Amygdala (tissue), 56 donors: ENCODE results near the gene TRIO.

ENCODE experiments used
- DNase-seq, 56 donors: peaks; one replicate each; lab custom pipeline; 2025; lab: John Stamatoyannopoulos, UW

Gene TRIO

GRCh38 chr5:14506661-14507060 lies 363.5 kb downstream of the TRIO start:
- DNase-seq = no peak

DNA sequence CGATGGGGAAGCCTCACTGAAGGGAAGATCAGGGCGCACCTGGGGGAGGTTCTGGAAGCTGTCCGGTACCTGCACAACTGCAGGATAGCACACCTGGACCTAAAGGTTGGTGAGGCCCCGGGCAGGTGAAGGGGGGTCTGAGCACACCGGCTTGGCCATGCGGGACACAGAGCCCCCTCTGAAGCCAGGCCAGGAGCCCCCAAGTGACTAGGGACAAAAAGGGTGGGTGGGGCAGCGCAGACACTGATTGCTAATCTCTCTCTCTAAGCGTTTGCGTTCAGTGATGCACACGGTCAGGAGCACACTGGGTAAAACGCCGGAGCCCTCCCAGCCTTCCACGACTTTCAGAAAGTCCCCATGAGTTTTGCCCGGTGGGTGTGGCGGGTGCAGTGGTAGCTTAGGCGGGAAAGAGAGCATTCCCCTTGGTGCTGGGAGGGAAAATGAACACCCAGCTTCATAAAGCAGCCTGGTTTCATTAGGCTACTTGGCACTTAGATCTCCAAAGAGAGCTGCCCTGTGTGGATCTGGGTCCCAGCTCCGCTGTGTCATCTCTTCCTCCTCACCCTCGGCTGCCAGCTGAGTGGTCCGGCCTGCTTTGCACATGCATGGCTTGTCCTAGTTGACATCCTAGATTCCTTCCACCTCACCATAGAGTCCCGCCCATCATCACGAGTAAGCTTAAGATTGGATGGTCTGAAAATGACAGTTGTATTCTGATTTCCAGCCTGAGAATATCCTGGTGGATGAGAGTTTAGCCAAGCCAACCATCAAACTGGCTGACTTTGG lies 364.2 kb downstream of the TRIO start:
- no peak for DNase-seq

DNA sequence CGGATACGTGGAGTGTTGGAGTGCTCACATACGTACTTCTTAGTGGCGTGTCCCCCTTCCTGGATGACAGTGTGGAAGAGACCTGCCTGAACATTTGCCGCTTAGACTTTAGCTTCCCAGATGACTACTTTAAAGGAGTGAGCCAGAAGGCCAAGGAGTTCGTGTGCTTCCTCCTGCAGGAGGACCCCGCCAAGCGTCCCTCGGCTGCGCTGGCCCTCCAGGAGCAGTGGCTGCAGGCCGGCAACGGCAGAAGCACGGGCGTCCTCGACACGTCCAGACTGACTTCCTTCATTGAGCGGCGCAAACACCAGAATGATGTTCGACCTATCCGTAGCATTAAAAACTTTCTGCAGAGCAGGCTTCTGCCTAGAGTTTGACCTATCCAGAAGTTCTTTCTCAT lies 364.9 kb downstream of the TRIO start:
- DNase-seq = no peak

GRCh38 chr5:14509556-14509955 lies 366.4 kb downstream of the TRIO start:
- DNase-seq = no peak

DNA sequence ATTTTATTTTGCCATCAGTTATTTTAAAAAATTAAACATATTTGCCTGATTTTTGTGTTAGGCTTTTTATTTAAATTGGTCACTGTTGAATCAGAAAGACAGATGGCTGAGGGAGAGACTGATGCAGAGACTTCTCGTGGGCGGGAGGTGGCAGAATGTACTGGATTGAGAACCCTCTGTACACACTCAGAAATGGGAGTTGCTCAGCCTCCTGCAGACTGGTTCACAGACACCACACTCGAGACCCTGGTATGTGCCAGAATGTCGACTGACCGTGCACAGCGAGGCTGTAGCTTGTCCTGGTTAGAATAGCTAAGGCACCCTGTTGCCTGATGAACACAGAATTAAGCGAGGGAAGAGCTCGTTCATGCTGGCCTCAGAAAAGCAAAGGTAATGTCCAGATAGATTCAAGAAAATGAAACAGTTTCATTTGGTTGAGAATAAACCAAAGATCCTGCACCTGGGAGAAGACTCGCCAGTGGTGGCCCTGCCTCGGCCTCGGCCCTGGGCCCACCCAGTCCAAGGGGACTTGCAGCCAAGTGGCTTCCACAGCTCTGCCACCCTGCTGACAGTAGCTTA lies 367.1 kb downstream of the TRIO start:
- peak in 8 of 56 donors; percentile 12 to 48 (median 26) for DNase-seq

DNA sequence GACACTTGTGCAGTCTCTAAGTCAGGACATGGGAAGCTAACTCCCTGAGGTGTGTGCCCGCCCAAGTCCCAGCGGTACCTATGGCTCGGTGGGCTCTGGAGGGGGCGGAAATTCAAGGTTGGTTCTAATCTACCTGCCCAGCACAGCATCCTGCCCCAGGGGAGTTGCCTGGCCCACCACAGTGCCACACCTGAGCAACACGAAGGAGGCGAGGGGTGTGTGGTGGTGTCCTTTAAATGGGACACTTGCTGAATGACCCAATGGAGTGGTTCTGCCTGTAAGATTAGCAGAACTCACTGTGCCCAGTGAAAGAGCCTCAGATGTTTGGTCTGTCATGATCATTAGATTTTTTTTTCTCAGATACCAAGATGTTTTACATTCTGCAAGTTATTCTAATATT lies 367.7 kb downstream of the TRIO start:
- DNase-seq = no peak

GRCh38 chr5:14512574-14512973 lies 369.4 kb downstream of the TRIO start:
- DNase-seq = no peak

DNA sequence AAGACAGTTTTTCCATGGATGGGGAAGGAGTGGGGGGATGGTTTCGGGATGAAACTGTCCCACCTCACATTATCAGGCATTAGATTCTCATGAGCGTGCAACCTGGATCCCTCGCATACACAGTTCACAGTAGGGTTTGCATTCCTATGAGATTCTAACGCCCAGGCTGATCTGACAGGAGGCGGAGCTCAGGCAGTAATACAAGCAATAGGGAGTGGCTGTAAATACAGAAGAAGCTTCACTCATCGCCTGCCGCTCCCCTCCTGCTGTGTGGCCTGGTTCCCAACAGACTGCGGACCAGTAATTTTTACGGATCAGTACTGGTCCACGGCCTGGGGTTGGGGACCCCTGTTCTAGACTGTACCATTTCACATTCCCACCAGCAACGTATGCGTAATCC lies 370.1 kb downstream of the TRIO start:
- no peak for DNase-seq

GRCh38 chr5:14516901-14517300 lies 373.8 kb downstream of the TRIO start:
- no peak for DNase-seq

DNA sequence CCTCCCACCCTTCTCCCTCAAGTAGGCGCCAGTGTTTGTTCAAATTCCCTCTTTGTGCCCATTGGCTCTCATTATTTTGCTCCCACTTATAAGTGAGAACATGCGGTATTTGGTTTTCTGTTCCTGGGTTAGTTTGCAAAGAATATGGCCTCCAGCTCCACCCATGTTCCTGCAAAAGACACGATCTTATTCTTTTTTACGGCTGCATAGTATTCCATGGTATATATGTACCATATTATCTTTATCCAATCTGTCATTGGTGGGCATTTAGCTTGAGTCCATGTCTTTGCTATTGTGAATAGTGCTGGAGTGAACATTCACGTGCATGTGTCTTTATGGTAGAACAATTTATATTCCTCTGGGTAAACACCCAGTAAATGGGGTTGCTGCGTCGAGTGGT lies 375.5 kb downstream of the TRIO start:
- DNase-seq = no peak

GRCh38 chr5:14521748-14522147 lies 378.6 kb downstream of the TRIO start:
- DNase-seq = peak in 2 of 56 donors; percentile 30 to 31

GRCh38 chr5:14522721-14523120 lies 379.6 kb downstream of the TRIO start:
- no peak for DNase-seq

DNA sequence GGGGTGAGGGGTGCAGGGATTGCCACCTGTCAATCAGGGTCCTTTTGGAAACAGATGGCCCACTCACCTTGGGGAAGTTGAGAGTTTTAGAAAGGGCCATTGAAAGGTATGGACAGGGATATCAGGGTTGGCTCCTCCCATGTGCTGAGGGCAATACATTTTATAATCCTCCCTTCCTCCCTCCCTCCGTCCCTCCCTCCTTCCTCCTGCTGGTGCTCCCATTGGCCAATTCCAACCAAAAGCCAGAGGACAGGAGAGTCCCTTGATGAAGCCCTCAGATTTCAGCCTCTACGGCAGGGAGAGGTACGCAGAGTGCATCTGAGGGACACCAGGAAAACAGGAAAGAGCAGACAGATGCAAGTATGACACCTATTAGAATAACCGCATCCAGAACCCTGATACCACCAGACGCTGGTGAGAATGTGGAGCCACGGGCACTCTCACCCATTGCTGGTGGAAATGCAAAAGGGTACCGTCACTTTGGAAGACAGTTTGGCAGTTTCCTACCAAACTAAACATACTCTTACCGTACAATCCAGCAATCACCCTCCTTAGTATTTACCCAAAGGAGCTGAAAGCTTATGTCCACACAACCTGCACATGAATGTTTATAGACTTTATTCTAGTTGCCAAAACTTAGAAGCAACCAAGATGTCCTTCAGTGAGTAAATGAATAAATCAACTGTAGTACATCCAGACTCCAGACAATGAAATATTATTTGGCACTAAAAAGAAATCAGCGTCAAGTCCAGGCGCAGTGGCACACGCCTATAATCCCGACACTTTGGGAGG lies 380.3 kb downstream of the TRIO start:
- DNase-seq = no peak

DNA sequence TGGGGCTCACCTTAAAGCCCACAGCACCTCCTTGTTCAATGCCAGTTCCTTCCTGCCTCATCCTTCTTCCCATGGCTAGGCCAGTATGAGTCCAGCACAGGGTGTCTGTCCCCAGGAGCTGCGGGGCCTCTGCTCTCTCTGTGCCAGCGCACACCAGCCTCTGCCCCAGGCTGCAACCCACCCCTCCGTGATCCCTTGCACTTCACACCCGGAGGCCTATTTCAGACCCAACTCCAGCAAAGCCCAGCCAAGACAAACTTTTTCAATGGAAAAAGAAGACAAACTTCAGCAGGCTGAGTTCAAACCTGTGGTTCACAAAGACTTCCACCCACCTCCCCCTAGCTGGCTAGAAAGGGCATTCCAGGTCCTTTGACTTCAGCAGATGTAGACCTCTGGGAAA lies 382.3 kb downstream of the TRIO start:
- DNase-seq = no peak

GRCh38 chr5:14526493-14526892 lies 383.4 kb downstream of the TRIO start:
- DNase-seq = no peak

DNA sequence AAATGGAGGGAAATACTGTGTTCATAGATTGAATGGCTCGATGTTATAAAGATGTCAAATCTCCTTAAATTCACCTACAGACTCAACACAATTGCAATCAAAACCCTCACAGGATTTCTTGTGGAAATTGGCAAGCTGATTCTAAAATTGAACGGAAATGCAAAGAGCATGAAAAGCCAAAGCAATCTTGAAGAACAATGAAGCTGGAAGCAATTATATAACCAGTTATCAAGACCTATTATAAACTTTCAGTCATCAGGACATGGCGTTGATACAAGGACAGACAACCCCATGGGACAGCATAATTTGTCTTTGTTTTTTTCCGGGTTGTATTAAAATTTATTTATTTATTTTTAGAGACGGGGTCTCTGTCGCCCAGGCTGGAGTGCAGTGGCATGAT lies 385.0 kb downstream of the TRIO start:
- DNase-seq = no peak

- DNase-seq = no peak
Measured at GRCh38 chr5:14528926-14529325, 385.8 kb downstream of the TRIO start.

DNA sequence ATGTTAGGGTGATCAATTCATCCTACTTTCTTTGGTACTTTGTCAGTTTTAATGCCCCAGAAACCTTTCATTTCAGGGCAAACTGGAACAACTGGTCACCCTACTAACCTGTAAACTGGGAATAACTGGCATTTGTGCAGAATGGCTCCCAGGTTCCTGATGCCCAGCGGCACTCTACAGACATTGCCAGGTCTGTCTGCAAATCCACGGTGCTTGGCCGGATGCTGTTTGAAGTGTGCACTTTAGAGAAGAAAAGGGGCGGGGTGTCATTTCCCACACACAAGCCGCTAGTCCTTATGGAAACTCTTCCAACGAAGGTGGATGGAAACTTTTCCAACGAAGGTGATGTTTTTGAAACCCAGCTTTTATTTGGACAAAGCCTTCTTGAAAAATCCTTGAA lies 388.5 kb downstream of the TRIO start:
- no peak for DNase-seq

DNA sequence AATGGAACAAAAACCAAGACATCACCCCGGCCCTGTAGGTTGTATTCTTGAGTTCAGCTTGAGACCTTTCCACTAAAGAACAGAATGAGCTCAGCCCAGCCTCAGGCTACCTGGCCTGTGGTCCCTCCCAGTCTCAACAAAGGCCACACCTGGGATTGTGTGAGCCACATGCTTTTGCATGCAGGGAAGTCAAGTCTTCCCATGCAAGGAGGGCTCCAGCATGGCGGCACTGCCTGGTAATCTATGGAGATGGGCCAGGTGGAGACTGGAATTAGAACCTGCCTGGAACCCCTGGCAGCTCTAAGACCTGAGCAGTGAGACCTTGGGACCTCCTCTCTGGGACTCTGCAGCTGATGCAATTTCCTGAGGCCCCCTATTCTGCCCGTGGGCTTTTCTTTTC lies 389.0 kb downstream of the TRIO start:
- DNase-seq = no peak

- DNase-seq = no peak
Measured at GRCh38 chr5:14534773-14535172, 391.6 kb downstream of the TRIO start.

DNA sequence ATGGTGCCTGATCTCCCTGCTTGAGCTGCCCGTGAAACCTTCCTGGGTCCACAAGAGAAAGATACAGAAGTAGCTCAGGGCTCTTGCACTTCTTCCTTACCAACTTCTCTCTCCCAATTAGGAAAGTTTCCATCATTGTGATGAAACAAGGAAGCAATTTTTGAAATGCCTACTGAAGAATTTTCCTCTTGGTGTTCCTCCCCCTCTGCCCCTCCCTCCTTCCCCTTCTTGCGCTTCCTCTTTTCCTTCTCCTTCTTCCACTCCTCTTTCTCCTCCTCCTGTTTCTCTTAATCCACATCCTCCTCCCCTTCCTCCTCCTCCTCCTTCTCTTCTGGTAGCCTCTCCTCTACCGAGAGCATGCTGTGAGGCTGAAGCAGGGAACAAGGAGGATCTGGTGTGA lies 402.2 kb downstream of the TRIO start:
- no peak for DNase-seq

- DNase-seq = no peak
Measured at GRCh38 chr5:14545862-14546261, 402.7 kb downstream of the TRIO start.
